ENCODE measurements around the gene CACNA1F. TPM values are rescaled to one million over a fixed set of nuclear protein-coding genes. Genes with fewer than 3 reads are reported as not detected.

CACNA1F gene
- total and polyA plus RNA-seq, 2 experiments from 2014 or later, result not detected

- in situ Hi-C loops (cut with MboI), result no loop called here
- H4K20me1 ChIP-seq (ENCODE audit: insufficient read depth), result no peaks in the 10 kb centered on the region
- no peaks in the 10 kb centered on the region for H3K9me2 ChIP-seq (ENCODE audit: insufficient read depth)
- peak overlapping the region; percentile 83 for H3K9ac ChIP-seq
- peak overlapping the region; percentile 85 for H3K4me3 ChIP-seq
- H2AFZ ChIP-seq, result peak overlapping the region; percentile 83
- H3K27me3 ChIP-seq (replicated peaks; ENCODE audit: insufficient read depth), result no peaks in the 10 kb centered on the region
- 1 to 3% methylated on average over 24 to 27 of the region's 32 CpGs for WGBS, 2 experiments (ENCODE audit: low coverage in 1 of 2, low lambda C conversion rate in 2 of 2, missing lambda C conversion rate in 2 of 2)
- H3K79me2 ChIP-seq (ENCODE audit: insufficient read depth), result no peaks in the 10 kb centered on the region
- no peaks in the 10 kb centered on the region for H3K4me1 ChIP-seq (ENCODE audit: insufficient read depth)
- H3K9me3 ChIP-seq (ENCODE audit: low read depth), result no peaks in the 10 kb centered on the region
- H3F3A ChIP-seq (ENCODE audit: insufficient read depth), result no peaks in the 10 kb centered on the region
- peak overlapping the region; percentile 66 for H3K27ac ChIP-seq
- peak overlapping the region; percentile 73 for H3K4me2 ChIP-seq (ENCODE audit: unreplicated experiment)
- TF ChIP-seq EZH2 (IDR thresholded peaks at IDR 0.05; ENCODE audit: insufficient read depth, poor library complexity, severe bottlenecking) (no peak), EZH2phosphoT487 (IDR thresholded peaks at IDR 0.05; ENCODE audit: insufficient read depth, low read depth) (no peak)
- H3K36me3 ChIP-seq (ENCODE audit: low read depth), result no peaks in the 10 kb centered on the region
- peak; percentile 97 for DNase-seq
Observed at GRCh38 chrX:49190821-49191573, 42.1 kb downstream of the CACNA1F start.

GRCh38 chrX:49189606-49190005 lies 43.5 kb downstream of the CACNA1F start:
- Histone ChIP-seq H3K79me2 (ENCODE audit: insufficient read depth) (0 out of 2 replicates have a peak, but pooled peaks cover 5% of the 10 kb centered on the region), H3K9me2 (ENCODE audit: insufficient read depth) (no peaks in the 10 kb centered on the region), H3K27me3 (replicated peaks; ENCODE audit: insufficient read depth) (no peaks in the 10 kb centered on the region), H3K4me1 (ENCODE audit: insufficient read depth) (no peaks in the 10 kb centered on the region), H3K9ac (no peak overlapping the region), H3K4me2 (ENCODE audit: unreplicated experiment) (peak overlapping the region; percentile 73), H3K9me3 (ENCODE audit: low read depth) (no peaks in the 10 kb centered on the region), H3F3A (ENCODE audit: insufficient read depth) (no peaks in the 10 kb centered on the region), H3K36me3 (ENCODE audit: low read depth) (no peaks in the 10 kb centered on the region), H3K4me3 (peak overlapping the region; percentile 83), H2AFZ (no peak overlapping the region), H3K27ac (no peak overlapping the region), H4K20me1 (ENCODE audit: insufficient read depth) (no peaks in the 10 kb centered on the region)
- TF ChIP-seq EZH2phosphoT487 (IDR thresholded peaks at IDR 0.05; ENCODE audit: insufficient read depth, low read depth), result no peak
- no peak for TF ChIP-seq EZH2 (IDR thresholded peaks at IDR 0.05; ENCODE audit: insufficient read depth, poor library complexity, severe bottlenecking)
- WGBS, 2 experiments (ENCODE audit: low coverage in 1 of 2, low lambda C conversion rate in 2 of 2, missing lambda C conversion rate in 2 of 2), result 86 to 89% methylated on average over 6 of the region's 6 CpGs
- DNase-seq, result no peak
- in situ Hi-C loops (cut with MboI), result no loop called here

- no peak for TF ChIP-seq EZH2 (IDR thresholded peaks at IDR 0.05; ENCODE audit: insufficient read depth, poor library complexity, severe bottlenecking)
- TF ChIP-seq EZH2phosphoT487 (IDR thresholded peaks at IDR 0.05; ENCODE audit: insufficient read depth, low read depth), result no peak
- Histone ChIP-seq H3K9me2 (ENCODE audit: insufficient read depth) (no peaks in the 10 kb centered on the region), H3K4me2 (ENCODE audit: unreplicated experiment) (no peak overlapping the region), H3K27me3 (replicated peaks; ENCODE audit: insufficient read depth) (no peaks in the 10 kb centered on the region), H3K27ac (no peak overlapping the region), H3K9me3 (ENCODE audit: low read depth) (no peaks in the 10 kb centered on the region), H3K79me2 (ENCODE audit: insufficient read depth) (peaks cover 8% of the 10 kb centered on the region; the same call in 1 of the 2 replicates), H3K36me3 (ENCODE audit: low read depth) (no peaks in the 10 kb centered on the region; the same call in 1 of the 2 replicates), H4K20me1 (ENCODE audit: insufficient read depth) (no peaks in the 10 kb centered on the region), H3K4me3 (no peak overlapping the region), H3K4me1 (ENCODE audit: insufficient read depth) (no peaks in the 10 kb centered on the region), H3F3A (ENCODE audit: insufficient read depth) (no peaks in the 10 kb centered on the region), H3K9ac (no peak overlapping the region), H2AFZ (no peak overlapping the region)
- 52 to 67% methylated on average over 3 to 8 of the region's 8 CpGs for WGBS, 2 experiments (ENCODE audit: low coverage in 1 of 2, low lambda C conversion rate in 2 of 2, missing lambda C conversion rate in 2 of 2)
- in situ Hi-C loops (cut with MboI), result no loop called here
- DNase-seq, result no peak
Observed at GRCh38 chrX:49188468-49189076, 44.6 kb downstream of the CACNA1F start.

- Histone ChIP-seq H3K27ac (no peak overlapping the region), H3K4me3 (no peak overlapping the region), H3K27me3 (replicated peaks; ENCODE audit: insufficient read depth) (no peaks in the 10 kb centered on the region), H3K36me3 (ENCODE audit: low read depth) (no peaks in the 10 kb centered on the region; the same call in 1 of the 2 replicates), H3F3A (ENCODE audit: insufficient read depth) (no peaks in the 10 kb centered on the region), H2AFZ (no peak overlapping the region), H3K9me3 (ENCODE audit: low read depth) (no peaks in the 10 kb centered on the region), H3K4me2 (ENCODE audit: unreplicated experiment) (no peak overlapping the region), H3K9me2 (ENCODE audit: insufficient read depth) (no peaks in the 10 kb centered on the region), H4K20me1 (ENCODE audit: insufficient read depth) (no peaks in the 10 kb centered on the region), H3K9ac (no peak overlapping the region), H3K4me1 (ENCODE audit: insufficient read depth) (no peaks in the 10 kb centered on the region), H3K79me2 (ENCODE audit: insufficient read depth) (peaks cover 11% of the 10 kb centered on the region; the same call in 1 of the 2 replicates)
- no peak for DNase-seq
- TF ChIP-seq EZH2 (IDR thresholded peaks at IDR 0.05; ENCODE audit: insufficient read depth, poor library complexity, severe bottlenecking) (no peak), EZH2phosphoT487 (IDR thresholded peaks at IDR 0.05; ENCODE audit: insufficient read depth, low read depth) (no peak)
- 33 to 64% methylated on average over 3 to 10 of the region's 10 CpGs for whole genome bisulfite sequencing, 2 experiments (ENCODE audit: low coverage in 1 of 2, low lambda C conversion rate in 2 of 2, missing lambda C conversion rate in 2 of 2)
- in situ Hi-C loops (cut with MboI), result no loop called here
Observed at GRCh38 chrX:49187526-49187925, 45.6 kb downstream of the CACNA1F start.

Data from GM23248 (cell line).